Sigmoid colon (tissue), 7 donors: ENCODE data around the gene MPDZ. TPM values are rescaled to one million over a fixed set of nuclear protein-coding genes. Genes with fewer than 3 reads are reported as not detected.

Experiments
- DNase-seq: peaks from one replicate; pipeline ENCODE4 v3.0.0-alpha.2; 2019
- H3K27ac ChIP-seq, 4 donors: fragments of 200-600 bp; sonication (generic); one replicate each; pipeline ENCODE4 v1.5.1; 2016 to 2019; ENCODE audit warnings: mild to moderate bottlenecking in 1 of 4
- H3K27me3 ChIP-seq, 3 donors: fragments of 200-600 bp; sonication (generic); one replicate each; pipeline ENCODE4 v1.5.1; 2019; ENCODE audit warnings: mild to moderate bottlenecking in 1 of 3
- H3K36me3 ChIP-seq, 4 donors: fragments of 200-600 bp; sonication (generic); one replicate each; pipeline ENCODE4 v1.5.1; 2016 to 2019
- H3K4me1 ChIP-seq, 4 donors: fragments of 200-600 bp; sonication (generic); one replicate each; pipeline ENCODE4 v1.5.1; 2017 to 2019
- H3K4me3 ChIP-seq, 4 donors: fragments of 200-600 bp; sonication (generic); one replicate each; pipeline ENCODE4 v1.5.1; 2017 to 2019; ENCODE audit warnings: mild to moderate bottlenecking in 2 of 4, moderate library complexity in 1 of 4
- H3K9me3 ChIP-seq, 4 donors: fragments of 200-600 bp in 3 of 4; sonication (generic) in 3 of 4; one replicate each; pipeline versions ENCODE4 v1.5.1 to v1.6.1; 2013 to 2019
- EP300 ChIP-seq, 4 donors: sonication (generic); formaldehyde crosslinking; IDR thresholded peaks; one replicate each; pipeline ENCODE4 v1.6.1; 2017; ENCODE audit warnings: antibody characterized with exemption in 4 of 4
- POLR2A ChIP-seq, 2 donors: fragments of 450-650 bp; IDR thresholded peaks; one replicate each; pipeline ENCODE4 v1.6.1; 2016; ENCODE audit warnings: antibody characterized with exemption in 2 of 2, mild to moderate bottlenecking in 2 of 2, moderate library complexity in 2 of 2
- POLR2AphosphoS5 ChIP-seq, 4 donors: sonication (generic); formaldehyde crosslinking; IDR thresholded peaks; one replicate each; pipeline ENCODE4 v1.6.1; 2017; ENCODE audit warnings: antibody characterized with exemption in 4 of 4
- WGBS, 2 donors: extraction: QIAGEN DNeasy Blood & Tissue Kit; methylation state at CpG; one replicate each; pipeline ENCODE4 v1.1.7; 2013; 5-methylcytosine and 5-hydroxymethylcytosine counted together
- intact Hi-C: fragments of 100-400 bp; cut with DNase I; formaldehyde crosslinking; loops from one replicate; pipeline ENCODE4 v1.15.1; 2023
- polyA plus RNA-seq, 3 donors: library from polyadenylated mRNA; stranded (reverse); fragments of 200-250 nt; gene quantifications; one replicate each; pipeline ENCODE4 v1.2.3, GENCODE V29; 2013
- total RNA-seq, 4 donors: library from RNA; depleted of rRNA; stranded (reverse); fragments of >200 nt; gene quantifications; one replicate each; pipeline ENCODE4 v1.1.0, GENCODE V29; 2016
- TF ChIP-seq, protein P1 (sequence below), 4 experiments: fragments of 450-650 bp in 3 of 4; fragments of 200-600 bp in 1 of 4; IDR thresholded peaks; one replicate each; pipeline ENCODE4 v1.5.1; 2016 to 2019; ENCODE audit warnings: antibody characterized with exemption in 4 of 4, mild to moderate bottlenecking in 3 of 4, moderate library complexity in 2 of 4
- donor health status: healthy with polysubstance abuse.
- donor health status: Bipolar disorder and iron deficiency.
- donor health status: healthy.

Gene MPDZ
- total and polyA plus RNA-seq, 7 donors, result 3.6 to 72.2 (median 62.8) TPM

- Histone ChIP-seq H3K4me3 (no peak overlapping the region), H3K9me3 (no peaks in the 10 kb centered on the region), H3K27ac (no peak overlapping the region), H3K27me3 (no peaks in the 10 kb centered on the region), H3K4me1 (no peaks in the 10 kb centered on the region), H3K36me3 (peaks cover 0 to 56% (median 2%) of the 10 kb centered on the region in 4 donors)
- DNase-seq, result no peak
- intact Hi-C loops, result no loop called here
- TF ChIP-seq, protein P1, sequence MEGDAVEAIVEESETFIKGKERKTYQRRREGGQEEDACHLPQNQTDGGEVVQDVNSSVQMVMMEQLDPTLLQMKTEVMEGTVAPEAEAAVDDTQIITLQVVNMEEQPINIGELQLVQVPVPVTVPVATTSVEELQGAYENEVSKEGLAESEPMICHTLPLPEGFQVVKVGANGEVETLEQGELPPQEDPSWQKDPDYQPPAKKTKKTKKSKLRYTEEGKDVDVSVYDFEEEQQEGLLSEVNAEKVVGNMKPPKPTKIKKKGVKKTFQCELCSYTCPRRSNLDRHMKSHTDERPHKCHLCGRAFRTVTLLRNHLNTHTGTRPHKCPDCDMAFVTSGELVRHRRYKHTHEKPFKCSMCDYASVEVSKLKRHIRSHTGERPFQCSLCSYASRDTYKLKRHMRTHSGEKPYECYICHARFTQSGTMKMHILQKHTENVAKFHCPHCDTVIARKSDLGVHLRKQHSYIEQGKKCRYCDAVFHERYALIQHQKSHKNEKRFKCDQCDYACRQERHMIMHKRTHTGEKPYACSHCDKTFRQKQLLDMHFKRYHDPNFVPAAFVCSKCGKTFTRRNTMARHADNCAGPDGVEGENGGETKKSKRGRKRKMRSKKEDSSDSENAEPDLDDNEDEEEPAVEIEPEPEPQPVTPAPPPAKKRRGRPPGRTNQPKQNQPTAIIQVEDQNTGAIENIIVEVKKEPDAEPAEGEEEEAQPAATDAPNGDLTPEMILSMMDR (IDR thresholded peaks at IDR 0.05), result no peak
- no peak for TF ChIP-seq EP300 (IDR thresholded peaks at IDR 0.05)
- no peak for TF ChIP-seq POLR2AphosphoS5 (IDR thresholded peaks at IDR 0.05)
- TF ChIP-seq POLR2A (IDR thresholded peaks at IDR 0.05), result no peak
- 84 to 88% methylated on average over 2 of the region's 2 CpGs for WGBS, 2 donors
Observed at GRCh38 chr9:13166996-13167395, 112.5 kb downstream of the MPDZ start.

GRCh38 chr9:13165956-13166355 lies 113.5 kb downstream of the MPDZ start:
- DNase-seq, result no peak
- intact Hi-C loops, result no loop called here
- H3K4me1 ChIP-seq, result no peaks in the 10 kb centered on the region
- no peaks in the 10 kb centered on the region for H3K9me3 ChIP-seq
- H3K36me3 ChIP-seq, result peaks cover 0 to 66% (median 2%) of the 10 kb centered on the region in 4 donors
- no peak overlapping the region for H3K27ac ChIP-seq
- H3K27me3 ChIP-seq, result no peaks in the 10 kb centered on the region
- 87 to 94% methylated on average over 2 of the region's 2 CpGs for WGBS, 2 donors
- H3K4me3 ChIP-seq, result no peak overlapping the region
- TF ChIP-seq POLR2A (IDR thresholded peaks at IDR 0.05) (no peak), POLR2AphosphoS5 (IDR thresholded peaks at IDR 0.05) (no peak), EP300 (IDR thresholded peaks at IDR 0.05) (no peak)
- TF ChIP-seq, protein P1 (IDR thresholded peaks at IDR 0.05), result no peak

- intact Hi-C loops, result no loop called here
- H3K9me3 ChIP-seq, result no peaks in the 10 kb centered on the region
- H3K4me1 ChIP-seq, result no peaks in the 10 kb centered on the region
- DNase-seq, result no peak
- no peaks in the 10 kb centered on the region for H3K27me3 ChIP-seq
- 94 to 96% methylated on average over 7 of the region's 7 CpGs for WGBS, 2 donors
- H3K36me3 ChIP-seq, result peaks cover 0 to 67% (median 2%) of the 10 kb centered on the region in 4 donors
- TF ChIP-seq POLR2A (IDR thresholded peaks at IDR 0.05) (no peak), POLR2AphosphoS5 (IDR thresholded peaks at IDR 0.05) (no peak), EP300 (IDR thresholded peaks at IDR 0.05) (no peak)
- TF ChIP-seq, protein P1 (IDR thresholded peaks at IDR 0.05), result no peak
- H3K4me3 ChIP-seq, result no peak overlapping the region
- no peak overlapping the region for H3K27ac ChIP-seq
Observed at GRCh38 chr9:13165236-13165945, 114.1 kb downstream of the MPDZ start.

GRCh38 chr9:13163946-13164345 lies 115.5 kb downstream of the MPDZ start:
- no peak overlapping the region for H3K4me3 ChIP-seq
- no peaks in the 10 kb centered on the region for H3K27me3 ChIP-seq
- no peak overlapping the region for H3K27ac ChIP-seq
- no peaks in the 10 kb centered on the region for H3K9me3 ChIP-seq
- peaks cover 0 to 76% (median 2%) of the 10 kb centered on the region in 4 donors for H3K36me3 ChIP-seq
- intact Hi-C loops, result no loop called here
- H3K4me1 ChIP-seq, result no peaks in the 10 kb centered on the region
- no peak for TF ChIP-seq POLR2A (IDR thresholded peaks at IDR 0.05)
- no peak for TF ChIP-seq EP300 (IDR thresholded peaks at IDR 0.05)
- no peak for TF ChIP-seq POLR2AphosphoS5 (IDR thresholded peaks at IDR 0.05)
- TF ChIP-seq, protein P1 (IDR thresholded peaks at IDR 0.05), result no peak
- WGBS, 2 donors, result 89 to 92% methylated on average over 2 of the region's 2 CpGs
- DNase-seq, result no peak
